HCT116 (cell line): ENCODE measurements around the gene UVRAG.

ENCODE experiments used
- EGR1 ChIP-seq: IDR thresholded peaks from 2 replicates; pipeline ENCODE4 v1.6.1; 2012; ENCODE audit warnings: low read depth
- ELF1 ChIP-seq: IDR thresholded peaks from 2 replicates; pipeline ENCODE4 v1.6.1; 2012; ENCODE audit warnings: low read depth, borderline replicate concordance
- EZH2 ChIP-seq: fragments of 200-600 bp; sonication (generic); IDR thresholded peaks from 2 replicates; pipeline ENCODE4 v1.6.1; 2017; ENCODE audit warnings: antibody characterized with exemption, mixed run types
- POLR2AphosphoS5 ChIP-seq: IDR thresholded peaks from 2 replicates; pipeline ENCODE4 v1.6.1; 2011; ENCODE audit warnings: mild to moderate bottlenecking, low read depth, low read length, moderate library complexity
- RAD21 ChIP-seq: IDR thresholded peaks from 2 replicates; pipeline ENCODE4 v1.6.1; 2012; ENCODE audit warnings: low read depth, mild to moderate bottlenecking
- SP1 ChIP-seq: IDR thresholded peaks from 2 replicates; pipeline ENCODE4 v1.6.1; 2012; ENCODE audit warnings: low read depth
- SRF ChIP-seq: IDR thresholded peaks from 2 replicates; pipeline ENCODE4 v1.6.1; 2012; ENCODE audit warnings: low read depth
- TF ChIP-seq, protein P1 (sequence below), 3 experiments: fragments of 200-600 bp in 1 of 3; sonication (generic) in 1 of 3; IDR thresholded peaks in 2 of 3; conservative IDR thresholded peaks in 1 of 3; 2 replicates each; pipeline ENCODE4 v1.5.1; 2012 to 2017; ENCODE audit warnings: low read depth in 2 of 3, low read length in 2 of 3, antibody characterized with exemption in 1 of 3, borderline replicate concordance in 1 of 3, control low read depth in 1 of 3, mild to moderate bottlenecking in 1 of 3, mixed read lengths in 1 of 3, mixed run types in 1 of 3, moderate library complexity in 1 of 3; ENCODE audit not compliant: insufficient read depth in 1 of 3
- TF ChIP-seq, protein P2 (sequence below): IDR thresholded peaks from 2 replicates; pipeline ENCODE4 v1.6.1; 2012
- TF ChIP-seq, protein P3 (sequence below): IDR thresholded peaks from 2 replicates; pipeline ENCODE4 v1.6.1; 2012

DNA sequence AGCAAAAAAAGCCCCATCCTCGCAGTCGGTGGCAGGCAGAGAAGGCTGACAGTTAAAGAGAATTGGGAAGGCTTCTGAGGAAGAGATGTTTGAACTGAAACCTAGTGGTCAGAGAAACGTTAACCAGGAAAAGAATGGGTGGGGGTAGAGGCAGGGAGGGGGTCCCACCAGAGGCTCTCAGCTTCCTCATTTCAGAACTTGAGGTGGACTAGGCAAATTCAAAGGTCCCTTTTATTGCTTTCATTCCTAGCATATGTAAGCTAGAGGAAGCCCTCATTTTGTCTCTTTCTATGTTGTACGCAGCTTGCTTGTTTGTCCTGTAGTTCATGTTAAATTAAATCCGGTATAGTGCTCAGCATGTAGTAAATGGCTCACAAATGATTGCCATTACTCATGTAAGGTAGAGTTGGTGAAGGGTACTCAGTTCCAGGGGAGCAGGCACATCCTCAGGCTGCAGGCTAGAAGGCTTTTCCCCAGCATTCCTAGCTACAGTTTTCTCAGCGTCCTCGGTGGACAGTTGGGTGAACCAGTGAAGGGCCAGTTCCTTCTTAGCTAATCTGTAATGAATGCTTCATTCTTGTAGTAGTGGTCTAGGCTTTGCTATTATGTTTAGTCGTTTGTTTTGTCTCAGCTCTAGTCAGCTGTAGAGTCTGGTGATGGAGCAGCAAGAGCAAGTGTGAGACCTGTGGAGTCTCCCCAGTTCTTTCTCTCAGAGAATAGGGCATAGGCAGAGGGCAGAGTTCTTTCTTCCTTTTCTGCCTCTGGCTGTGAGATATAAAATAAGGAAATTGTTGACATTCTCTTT, 58.6 kb downstream of the UVRAG start:
- TF ChIP-seq, protein P1, sequence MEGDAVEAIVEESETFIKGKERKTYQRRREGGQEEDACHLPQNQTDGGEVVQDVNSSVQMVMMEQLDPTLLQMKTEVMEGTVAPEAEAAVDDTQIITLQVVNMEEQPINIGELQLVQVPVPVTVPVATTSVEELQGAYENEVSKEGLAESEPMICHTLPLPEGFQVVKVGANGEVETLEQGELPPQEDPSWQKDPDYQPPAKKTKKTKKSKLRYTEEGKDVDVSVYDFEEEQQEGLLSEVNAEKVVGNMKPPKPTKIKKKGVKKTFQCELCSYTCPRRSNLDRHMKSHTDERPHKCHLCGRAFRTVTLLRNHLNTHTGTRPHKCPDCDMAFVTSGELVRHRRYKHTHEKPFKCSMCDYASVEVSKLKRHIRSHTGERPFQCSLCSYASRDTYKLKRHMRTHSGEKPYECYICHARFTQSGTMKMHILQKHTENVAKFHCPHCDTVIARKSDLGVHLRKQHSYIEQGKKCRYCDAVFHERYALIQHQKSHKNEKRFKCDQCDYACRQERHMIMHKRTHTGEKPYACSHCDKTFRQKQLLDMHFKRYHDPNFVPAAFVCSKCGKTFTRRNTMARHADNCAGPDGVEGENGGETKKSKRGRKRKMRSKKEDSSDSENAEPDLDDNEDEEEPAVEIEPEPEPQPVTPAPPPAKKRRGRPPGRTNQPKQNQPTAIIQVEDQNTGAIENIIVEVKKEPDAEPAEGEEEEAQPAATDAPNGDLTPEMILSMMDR (IDR thresholded peaks at IDR 0.05 in 2 of 3, conservative IDR thresholded peaks at IDR 0.05 in 1 of 3; ENCODE audit: borderline replicate concordance in 1 of 3, insufficient read depth in 1 of 3, low read depth in 2 of 3, low read length in 2 of 3): no peak
- TF ChIP-seq, protein P2, sequence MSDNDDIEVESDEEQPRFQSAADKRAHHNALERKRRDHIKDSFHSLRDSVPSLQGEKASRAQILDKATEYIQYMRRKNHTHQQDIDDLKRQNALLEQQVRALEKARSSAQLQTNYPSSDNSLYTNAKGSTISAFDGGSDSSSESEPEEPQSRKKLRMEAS: no peak
- TF ChIP-seq RAD21 (no peak), POLR2AphosphoS5 (no peak), EZH2 (no peak), EGR1 (no peak), SRF (no peak), ELF1 (no peak), SP1 (no peak)
- TF ChIP-seq, protein P3, sequence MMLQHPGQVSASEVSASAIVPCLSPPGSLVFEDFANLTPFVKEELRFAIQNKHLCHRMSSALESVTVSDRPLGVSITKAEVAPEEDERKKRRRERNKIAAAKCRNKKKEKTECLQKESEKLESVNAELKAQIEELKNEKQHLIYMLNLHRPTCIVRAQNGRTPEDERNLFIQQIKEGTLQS: no peak
